ENCODE data around the gene PXDN.

GRCh38 chr2:1789610-1790009 lies 45.3 kb upstream of the PXDN start:
- TF ChIP-seq CTCF (IDR thresholded peaks at IDR 0.05; ENCODE audit: borderline replicate concordance, extremely low read depth, low read length, poor library complexity, severe bottlenecking) (peak; percentile 30), EZH2 (IDR thresholded peaks at IDR 0.05; ENCODE audit: borderline replicate concordance, low read depth, low read length, severe bottlenecking) (no peak)
